ENCODE measurements around the gene ZNF571.

GRCh38 chr19:37593996-37594303, 642 bp downstream of the ZNF571 start:
- TF ChIP-seq CTCF (IDR thresholded peaks at IDR 0.05): no peak
- TF ChIP-seq POLR2A (IDR thresholded peaks at IDR 0.05): no peak

All from lower leg skin (tissue), 3 donors.